IMR-90 (cell line): Measurements from ENCODE around the gene ARHGAP18. TPM values are rescaled to one million over a fixed set of nuclear protein-coding genes. Genes with fewer than 3 reads are reported as not detected.

ENCODE experiments used
- ATAC-seq: fragments of 200-7000 bp; cut with Tn5 transposase; 2 replicates; pipeline ENCODE4 v1.9.1; 2020; ENCODE audit warnings: low read depth, mild to moderate bottlenecking, moderate library complexity
- BruUV-seq: library from RNA; stranded (reverse); fragments of 400-500 nt; replicated peaks from 2 replicates; lab custom pipeline; 2021; lab: Mats Ljungman, UMichigan
- CTCF ChIA-PET: fragments of 300-600 bp; formaldehyde crosslinking; extraction: SDS; loops from one replicate; lab custom pipeline; 2021; ENCODE audit warnings: antibody characterized with exemption; lab: Yijun Ruan, JAX
- POLR2A ChIA-PET: fragments of 300-600 bp; sonication (Branson Sonifier 250); formaldehyde crosslinking; loops from one replicate; lab custom pipeline; 2022; ENCODE audit warnings: antibody characterized with exemption; ENCODE audit not compliant: unreplicated experiment; lab: Charles Lee
- DNase-seq: peaks from one replicate; pipeline ENCODE4 v3.0.0; 2013
- H2AFZ ChIP-seq: replicated peaks from 2 replicates; pipeline ENCODE3; 2013; ENCODE audit warnings: low read length, mild to moderate bottlenecking; ENCODE audit not compliant: poor library complexity
- H2AK5ac ChIP-seq: 2 replicates; pipeline ENCODE4 v1.6.1; 2013; ENCODE audit warnings: low read depth, low read length, inconsistent platforms
- H2AK9ac ChIP-seq: replicated peaks from 2 replicates; pipeline ENCODE3; 2013; ENCODE audit warnings: mild to moderate bottlenecking, low read depth, low read length, moderate library complexity; ENCODE audit not compliant: poor library complexity
- H2BK120ac ChIP-seq: 2 replicates; pipeline ENCODE4 v1.6.1; 2013; ENCODE audit warnings: low read depth, low read length, inconsistent platforms
- H2BK15ac ChIP-seq: 3 replicates; pipeline ENCODE4 v1.6.1; 2013; ENCODE audit warnings: low read depth, low read length, inconsistent platforms
- H2BK20ac ChIP-seq: 2 replicates; pipeline ENCODE4 v1.6.1; 2013; ENCODE audit warnings: low read depth, mild to moderate bottlenecking, inconsistent platforms, low read length, moderate library complexity
- H2BK5ac ChIP-seq: 2 replicates; pipeline ENCODE4 v1.6.1; 2013; ENCODE audit warnings: mild to moderate bottlenecking, low read depth, low read length, inconsistent platforms; ENCODE audit not compliant: poor library complexity, severe bottlenecking
- H3K14ac ChIP-seq: replicated peaks from 2 replicates; pipeline ENCODE4 v1.6.1; 2013; ENCODE audit warnings: low read depth, low read length, inconsistent platforms
- H3K18ac ChIP-seq: 2 replicates; pipeline ENCODE4 v1.6.1; 2013; ENCODE audit warnings: low read depth, low read length, control low read depth
- H3K23ac ChIP-seq: 2 replicates; pipeline ENCODE4 v1.6.1; 2013; ENCODE audit warnings: low read depth, low read length, inconsistent platforms
- H3K27ac ChIP-seq: 2 replicates; pipeline ENCODE4 v1.5.1; 2013; ENCODE audit warnings: mild to moderate bottlenecking, control low read depth, low read length; ENCODE audit not compliant: insufficient read depth
- H3K27me3 ChIP-seq: 2 replicates; pipeline ENCODE4 v1.6.1; 2013; ENCODE audit warnings: low read length; ENCODE audit not compliant: control insufficient read depth, insufficient read depth
- H3K36me3 ChIP-seq: 2 replicates; pipeline ENCODE4 v1.6.1; 2013; ENCODE audit warnings: low read length, mixed read lengths; ENCODE audit not compliant: control insufficient read depth, insufficient read depth
- H3K4ac ChIP-seq: 2 replicates; pipeline ENCODE4 v1.6.1; 2013; ENCODE audit warnings: low read depth, low read length, inconsistent platforms
- H3K4me1 ChIP-seq: 2 replicates; pipeline ENCODE4 v1.6.1; 2013; ENCODE audit warnings: low read length, mixed read lengths; ENCODE audit not compliant: control insufficient read depth, insufficient read depth
- H3K4me2 ChIP-seq: 2 replicates; pipeline ENCODE4 v1.6.1; 2013; ENCODE audit warnings: low read depth, mild to moderate bottlenecking, control low read depth, low read length, moderate library complexity
- H3K4me3 ChIP-seq: 2 replicates; pipeline ENCODE4 v1.5.1; 2013; ENCODE audit warnings: low read depth, mild to moderate bottlenecking, control low read depth, low read length, moderate library complexity; ENCODE audit not compliant: insufficient read depth
- H3K56ac ChIP-seq: 2 replicates; pipeline ENCODE4 v1.6.1; 2013; ENCODE audit warnings: low read length, inconsistent platforms; ENCODE audit not compliant: insufficient read depth; ENCODE audit errors: extremely low read depth
- H3K79me1 ChIP-seq, 2 experiments: 2 replicates each; pipeline ENCODE4 v1.6.1; 2013; ENCODE audit warnings: low read length in 2 of 2, inconsistent platforms in 1 of 2, low read depth in 1 of 2
- H3K9ac ChIP-seq: 2 replicates; pipeline ENCODE4 v1.6.1; 2013; ENCODE audit warnings: low read depth, low read length, control low read depth
- H3K9me1 ChIP-seq: 2 replicates; pipeline ENCODE4 v1.6.1; 2013; ENCODE audit warnings: low read length, inconsistent platforms; ENCODE audit not compliant: insufficient read depth
- H3K9me3 ChIP-seq: 2 replicates; pipeline ENCODE4 v1.6.1; 2013; ENCODE audit warnings: low read length; ENCODE audit not compliant: control insufficient read depth, insufficient read depth
- H4K20me1 ChIP-seq: 2 replicates; pipeline ENCODE4 v1.6.1; 2013; ENCODE audit warnings: low read length, inconsistent platforms; ENCODE audit not compliant: insufficient read depth
- H4K5ac ChIP-seq: 2 replicates; pipeline ENCODE4 v1.6.1; 2013; ENCODE audit warnings: mild to moderate bottlenecking, low read depth, low read length, control low read depth
- H4K8ac ChIP-seq, 2 experiments: 2 replicates each; pipeline ENCODE4 v1.6.1; 2013; ENCODE audit warnings: low read depth in 2 of 2, low read length in 2 of 2, control low read depth in 1 of 2, inconsistent platforms in 1 of 2
- H4K91ac ChIP-seq: 2 replicates; pipeline ENCODE4 v1.6.1; 2013; ENCODE audit warnings: low read depth, low read length, inconsistent platforms; ENCODE audit not compliant: insufficient read depth
- CHD1 ChIP-seq: IDR thresholded peaks from 2 replicates; pipeline ENCODE4 v1.6.1; 2012; ENCODE audit warnings: low read depth, low read length, improper control_type of control experiment
- RFX5 ChIP-seq: IDR thresholded peaks from 2 replicates; pipeline ENCODE4 v1.8.0; 2012; ENCODE audit warnings: low read depth, mild to moderate bottlenecking, low read length, moderate library complexity
- WGBS, 2 experiments: methylation state at CpG; one replicate each; pipeline versions ENCODE4 v1.1.5 to v1.1.7; 2013; ENCODE audit warnings: missing lambda C conversion rate in 2 of 2; ENCODE audit not compliant: insufficient read length in 1 of 2; ENCODE audit errors: extremely low coverage in 2 of 2; 5-methylcytosine and 5-hydroxymethylcytosine counted together
- dilution Hi-C: fragments of 300-500 bp; cut with HindIII; formaldehyde crosslinking; loops from one replicate; pipeline ENCODE4 v1.14.3; 2018; ENCODE audit warnings: low sequenced_read_pairs; ENCODE audit not compliant: unreplicated experiment
- in situ Hi-C: fragments of 300-500 bp; cut with MboI; formaldehyde crosslinking; loops from 3 replicates; pipeline ENCODE4 v1.14.3; 2019; ENCODE audit warnings: low sequenced_read_pairs, inconsistent platforms, mixed read lengths
- intact Hi-C: fragments of 100-400 bp; cut with micrococcal nuclease; formaldehyde crosslinking; loops from 2 replicates; pipeline ENCODE4 v1.10.0; 2022
- polyA plus RNA-seq, 3 experiments: library from polyadenylated mRNA; depleted of rRNA; stranded (reverse); fragments of >200 nt; gene quantifications; 2 replicates each; pipeline ENCODE4 v1.2.3, GENCODE V29; 2012; ENCODE audit warnings: low replicate concordance in 1 of 3
- total RNA-seq: library from RNA; depleted of rRNA; stranded (reverse); fragments of >200 nt; gene quantifications from 2 replicates; pipeline ENCODE4 v1.2.3, GENCODE V29; 2012

Gene ARHGAP18
- total and polyA plus RNA-seq, 2 of the 4 experiments (the other 2 are of a cell fraction): 6.2 to 17.0 TPM

- CTCF ChIA-PET: interaction anchor here (0.5 to 1.1 kb wide), 4 partner anchors 11 to 1020 kb away, joined by 3 read pairs; no protein-coding TSS in a partner anchor
- H3K4me2 ChIP-seq: peak overlapping the region; percentile 72
- peak overlapping the region; percentile 24; the same call in 1 of the 2 replicates for H3K9ac ChIP-seq
- no peak for DNase-seq
- no TSS peak for BruUV-seq
- H3K79me1 ChIP-seq: peaks cover 10 to 28% of the 10 kb centered on the region in 2 experiments
- peak overlapping the region; percentile 14; the same call in 1 of the 2 replicates for H3K4ac ChIP-seq
- H3K23ac ChIP-seq: peak overlapping the region; percentile 36; the same call in 1 of the 2 replicates
- peak overlapping the region; percentile 83 for H2AFZ ChIP-seq
- intact Hi-C loops (no loop called here), dilution Hi-C loops (no loop called here), in situ Hi-C loops (no loop called here)
- H4K8ac ChIP-seq: peak overlapping the region; percentile 8 to 70; a peak in 3 of 4 replicates
- no peak overlapping the region for H4K91ac ChIP-seq
- 0 out of 2 replicates have a peak overlapping the region, but pooled peaks have one; percentile 54 for H3K14ac ChIP-seq
- no peak overlapping the region; the same call in 2 of the 3 replicates for H2BK15ac ChIP-seq
- H3K18ac ChIP-seq: no peak overlapping the region
- H3K27me3 ChIP-seq: no peaks in the 10 kb centered on the region
- H3K27ac ChIP-seq: no peak overlapping the region
- ATAC-seq: no peak
- H2BK20ac ChIP-seq: peak overlapping the region; percentile 29; the same call in 1 of the 2 replicates
- H4K5ac ChIP-seq: peak overlapping the region; percentile 14; the same call in 1 of the 2 replicates
- no peaks in the 10 kb centered on the region for H3K9me3 ChIP-seq
- H3K56ac ChIP-seq: no peak overlapping the region
- POLR2A ChIA-PET: no interaction called here
- no peak overlapping the region for H2BK5ac ChIP-seq
- 45% methylated on average over 4 of the region's 14 CpGs; no CpG with 5 or more reads in 1 of the 2 experiments for WGBS, 2 experiments
- H2AK5ac ChIP-seq: no peak overlapping the region
- peaks cover 6% of the 10 kb centered on the region; the same call in 1 of the 2 replicates for H3K9me1 ChIP-seq
- peaks cover 8% of the 10 kb centered on the region for H3K4me1 ChIP-seq
- no peak overlapping the region for H2AK9ac ChIP-seq
- TF ChIP-seq CHD1 (no peak), RFX5 (no peak)
- peak overlapping the region; percentile 9; the same call in 1 of the 2 replicates for H2BK120ac ChIP-seq
- H3K36me3 ChIP-seq: no peaks in the 10 kb centered on the region
- H4K20me1 ChIP-seq: no peaks in the 10 kb centered on the region
- peak overlapping the region; percentile 60 for H3K4me3 ChIP-seq
Measured at GRCh38 chr6:129710450-129711270, 683 bp upstream of the ARHGAP18 start.
